Panc1 (cell line): Measurements from ENCODE around the gene SLC5A6.

Experiments used
- POLR2AphosphoS5 ChIP-seq: IDR thresholded peaks from 2 replicates; pipeline ENCODE4 v1.6.1; 2012; ENCODE audit warnings: mild to moderate bottlenecking, low read depth, low read length, moderate library complexity
- TF ChIP-seq, protein P1 (sequence below): fragments of 450-650 bp; IDR thresholded peaks from 2 replicates; pipeline ENCODE4 v1.5.1; 2017; ENCODE audit warnings: mild to moderate bottlenecking

- TF ChIP-seq POLR2AphosphoS5, result no peak
- TF ChIP-seq, protein P1, sequence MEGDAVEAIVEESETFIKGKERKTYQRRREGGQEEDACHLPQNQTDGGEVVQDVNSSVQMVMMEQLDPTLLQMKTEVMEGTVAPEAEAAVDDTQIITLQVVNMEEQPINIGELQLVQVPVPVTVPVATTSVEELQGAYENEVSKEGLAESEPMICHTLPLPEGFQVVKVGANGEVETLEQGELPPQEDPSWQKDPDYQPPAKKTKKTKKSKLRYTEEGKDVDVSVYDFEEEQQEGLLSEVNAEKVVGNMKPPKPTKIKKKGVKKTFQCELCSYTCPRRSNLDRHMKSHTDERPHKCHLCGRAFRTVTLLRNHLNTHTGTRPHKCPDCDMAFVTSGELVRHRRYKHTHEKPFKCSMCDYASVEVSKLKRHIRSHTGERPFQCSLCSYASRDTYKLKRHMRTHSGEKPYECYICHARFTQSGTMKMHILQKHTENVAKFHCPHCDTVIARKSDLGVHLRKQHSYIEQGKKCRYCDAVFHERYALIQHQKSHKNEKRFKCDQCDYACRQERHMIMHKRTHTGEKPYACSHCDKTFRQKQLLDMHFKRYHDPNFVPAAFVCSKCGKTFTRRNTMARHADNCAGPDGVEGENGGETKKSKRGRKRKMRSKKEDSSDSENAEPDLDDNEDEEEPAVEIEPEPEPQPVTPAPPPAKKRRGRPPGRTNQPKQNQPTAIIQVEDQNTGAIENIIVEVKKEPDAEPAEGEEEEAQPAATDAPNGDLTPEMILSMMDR, result no peak
These were observed 43.6 kb upstream of the SLC5A6 start for GRCh38 chr2:27255660-27256059.
